SK-N-MC (cell line): ENCODE measurements around the gene SEMA3C.

Experiments
- DNase-seq: peaks from one replicate; pipeline ENCODE4 v3.0.0-alpha.2; 2011; ENCODE audit warnings: low read depth, low spot score
- H3K27ac ChIP-seq: fragments of 200-600 bp; sonication (generic); 2 replicates; pipeline ENCODE4 v1.5.1; 2016; ENCODE audit warnings: mixed run types
- H3K36me3 ChIP-seq: fragments of 200-600 bp; sonication (generic); 2 replicates; pipeline ENCODE4 v1.6.1; 2017; ENCODE audit warnings: antibody characterized with exemption, low read length, mixed read lengths; ENCODE audit not compliant: insufficient read depth
- H3K4me3 ChIP-seq: fragments of 200-600 bp; sonication (generic); 2 replicates; pipeline ENCODE4 v1.5.1; 2016
- H3K9ac ChIP-seq: fragments of 200-600 bp; sonication (generic); 2 replicates; pipeline ENCODE4 v1.8.0; 2017; ENCODE audit warnings: mixed run types, mixed read lengths; ENCODE audit not compliant: insufficient read length
- H3K9me3 ChIP-seq: fragments of 200-600 bp; sonication (generic); 2 replicates; pipeline ENCODE4 v1.6.1; 2017; ENCODE audit warnings: low read depth, mild to moderate bottlenecking, antibody characterized with exemption, low read length, moderate library complexity, mixed read lengths
- EZH2 ChIP-seq: fragments of 200-600 bp; sonication (generic); IDR thresholded peaks from one replicate; pipeline ENCODE4 v1.6.1; 2017; ENCODE audit warnings: antibody characterized with exemption
- FOXP2 ChIP-seq: optimal IDR thresholded peaks from 2 replicates; pipeline ENCODE3; 2011; ENCODE audit warnings: mild to moderate bottlenecking, moderate library complexity; ENCODE audit not compliant: insufficient read depth; ENCODE audit errors: extremely low read length, control extremely low read depth
- POLR2AphosphoS5 ChIP-seq: IDR thresholded peaks from 2 replicates; pipeline ENCODE4 v1.6.1; 2012; ENCODE audit warnings: mild to moderate bottlenecking, low read depth, low read length, borderline replicate concordance

The SEMA3C gene

GRCh38 chr7:80707318-80707717 lies 211.5 kb downstream of the SEMA3C start:
- Histone ChIP-seq H3K27ac (no peak overlapping the region), H3K9me3 (no peaks in the 10 kb centered on the region)
- no peak for DNase-seq

GRCh38 chr7:80705130-80705781 lies 213.6 kb downstream of the SEMA3C start:
- Histone ChIP-seq H3K36me3 (no peaks in the 10 kb centered on the region), H3K27ac (no peak overlapping the region), H3K9me3 (no peaks in the 10 kb centered on the region), H3K4me3 (no peak overlapping the region), H3K9ac (no peak overlapping the region)
- DNase-seq, result no peak
- TF ChIP-seq FOXP2, result no peak

More at GRCh38 chr7:80707318-80707717, 211.5 kb downstream of the SEMA3C start:
- Histone ChIP-seq H3K9ac (no peak overlapping the region), H3K4me3 (no peak overlapping the region), H3K36me3 (no peaks in the 10 kb centered on the region)
- TF ChIP-seq FOXP2 (no peak), POLR2AphosphoS5 (no peak), EZH2 (no peak)

- no peak for DNase-seq
- TF ChIP-seq EZH2 (no peak), FOXP2 (no peak), POLR2AphosphoS5 (no peak)
Measured at GRCh38 chr7:80703272-80703671, 215.6 kb downstream of the SEMA3C start.

GRCh38 chr7:80699721-80700256 lies 219.1 kb downstream of the SEMA3C start:
- H3K36me3 ChIP-seq, result no peaks in the 10 kb centered on the region
- peak overlapping the region; percentile 52 for H3K27ac ChIP-seq
- H3K9me3 ChIP-seq, result no peaks in the 10 kb centered on the region; the same call in 1 of the 2 replicates
- TF ChIP-seq EZH2 (no peak), FOXP2 (no peak), POLR2AphosphoS5 (no peak)
- no peak for DNase-seq
- H3K9ac ChIP-seq, result peak overlapping the region; percentile 41
- H3K4me3 ChIP-seq, result no peak overlapping the region

More at GRCh38 chr7:80703272-80703671, 215.6 kb downstream of the SEMA3C start:
- Histone ChIP-seq H3K4me3 (no peak overlapping the region), H3K9me3 (no peaks in the 10 kb centered on the region), H3K27ac (no peak overlapping the region), H3K9ac (no peak overlapping the region), H3K36me3 (no peaks in the 10 kb centered on the region)

GRCh38 chr7:80699045-80699638 lies 219.7 kb downstream of the SEMA3C start:
- peak; percentile 87 for DNase-seq
- peak overlapping the region; percentile 41 for H3K9ac ChIP-seq
- H3K9me3 ChIP-seq, result no peaks in the 10 kb centered on the region; the same call in 1 of the 2 replicates
- no peak overlapping the region for H3K4me3 ChIP-seq
- no peak for TF ChIP-seq FOXP2
- H3K27ac ChIP-seq, result no peak overlapping the region
- no peaks in the 10 kb centered on the region for H3K36me3 ChIP-seq
